Thyroid gland (tissue), 4 donors: ENCODE measurements around the gene NPW. TPM values are rescaled to one million over a fixed set of nuclear protein-coding genes. Genes with fewer than 3 reads are reported as not detected.
"Not testable (repeated sequence)": the region's sequence is repeated elsewhere in the genome, so short reads cannot be mapped to it uniquely, and the experiment has no call there.

Source experiments
- DNase-seq, 2 donors: peaks; one replicate each; pipeline ENCODE4 v3.0.0-alpha.2; 2019
- H3K27ac ChIP-seq, 3 donors: fragments of 200-600 bp; sonication (generic); 1 replicate in 2 of 3; 2 replicates in 1 of 3; pipeline ENCODE4 v1.5.1; 2016 to 2019; ENCODE audit warnings: mild to moderate bottlenecking in 1 of 3, moderate library complexity in 1 of 3
- H3K27me3 ChIP-seq: fragments of 200-600 bp; sonication (generic); one replicate; pipeline ENCODE4 v1.5.1; 2019
- H3K36me3 ChIP-seq, 2 donors: fragments of 200-600 bp; sonication (generic); one replicate each; pipeline ENCODE4 v1.5.1; 2016 to 2019
- H3K4me1 ChIP-seq, 2 donors: fragments of 200-600 bp; sonication (generic); one replicate each; pipeline ENCODE4 v1.5.1; 2017 to 2019
- H3K4me3 ChIP-seq, 3 donors: fragments of 200-600 bp; sonication (generic); replicated peaks in 1 of 3; 1 replicate in 2 of 3; 2 replicates in 1 of 3; pipeline ENCODE4 v1.5.1; 2016; ENCODE audit warnings: mild to moderate bottlenecking in 1 of 3
- H3K9me3 ChIP-seq: fragments of 200-600 bp; sonication (generic); one replicate; pipeline ENCODE4 v1.5.1; 2017
- POLR2A ChIP-seq, 2 donors: fragments of 450-650 bp; IDR thresholded peaks; one replicate each; pipeline ENCODE4 v1.6.1; 2017; ENCODE audit warnings: antibody characterized with exemption in 2 of 2, mild to moderate bottlenecking in 2 of 2, moderate library complexity in 1 of 2
- WGBS, 2 donors: methylation state at CpG; one replicate each; pipeline ENCODE4 v1.1.5; 2017; 5-methylcytosine and 5-hydroxymethylcytosine counted together
- intact Hi-C: fragments of 100-400 bp; cut with DNase I; formaldehyde crosslinking; loops from one replicate; pipeline ENCODE4 v1.15.1; 2023
- total RNA-seq, 4 donors: library from RNA; depleted of rRNA; stranded (reverse); fragments of >200 nt; gene quantifications; one replicate each; pipeline ENCODE4 v1.2.3, GENCODE V29; 2016
- TF ChIP-seq, protein P1 (sequence below), 6 experiments: fragments of 200-600 bp in 3 of 6; fragments of 450-650 bp in 3 of 6; sonication (generic) in 3 of 6; IDR thresholded peaks; one replicate each; pipeline ENCODE4 v1.5.1; 2016 to 2019; ENCODE audit warnings: antibody characterized with exemption in 6 of 6, mild to moderate bottlenecking in 2 of 6, inconsistent platforms in 1 of 6, moderate library complexity in 1 of 6

Gene NPW
- total RNA-seq, 4 donors from 2014 or later: 0.54 to 0.63 TPM; not detected in 2

- H3K27me3 ChIP-seq: no peaks in the 10 kb centered on the region
- DNase-seq: no peak
- TF ChIP-seq POLR2A (IDR thresholded peaks at IDR 0.05): no peak
- TF ChIP-seq, protein P1, sequence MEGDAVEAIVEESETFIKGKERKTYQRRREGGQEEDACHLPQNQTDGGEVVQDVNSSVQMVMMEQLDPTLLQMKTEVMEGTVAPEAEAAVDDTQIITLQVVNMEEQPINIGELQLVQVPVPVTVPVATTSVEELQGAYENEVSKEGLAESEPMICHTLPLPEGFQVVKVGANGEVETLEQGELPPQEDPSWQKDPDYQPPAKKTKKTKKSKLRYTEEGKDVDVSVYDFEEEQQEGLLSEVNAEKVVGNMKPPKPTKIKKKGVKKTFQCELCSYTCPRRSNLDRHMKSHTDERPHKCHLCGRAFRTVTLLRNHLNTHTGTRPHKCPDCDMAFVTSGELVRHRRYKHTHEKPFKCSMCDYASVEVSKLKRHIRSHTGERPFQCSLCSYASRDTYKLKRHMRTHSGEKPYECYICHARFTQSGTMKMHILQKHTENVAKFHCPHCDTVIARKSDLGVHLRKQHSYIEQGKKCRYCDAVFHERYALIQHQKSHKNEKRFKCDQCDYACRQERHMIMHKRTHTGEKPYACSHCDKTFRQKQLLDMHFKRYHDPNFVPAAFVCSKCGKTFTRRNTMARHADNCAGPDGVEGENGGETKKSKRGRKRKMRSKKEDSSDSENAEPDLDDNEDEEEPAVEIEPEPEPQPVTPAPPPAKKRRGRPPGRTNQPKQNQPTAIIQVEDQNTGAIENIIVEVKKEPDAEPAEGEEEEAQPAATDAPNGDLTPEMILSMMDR (IDR thresholded peaks at IDR 0.05): no peak
- peak overlapping the region in 1 of 3 donors; percentile 12 for H3K4me3 ChIP-seq
- H3K4me1 ChIP-seq: peaks cover 16 to 48% of the 10 kb centered on the region in 2 donors
- intact Hi-C loops: no loop called here
- WGBS, 2 donors: 54 to 70% methylated on average over 4 to 16 of the region's 37 CpGs
- peak overlapping the region; percentile 23 to 81 (median 73) for H3K27ac ChIP-seq
- H3K36me3 ChIP-seq: peaks cover 0 to 8% of the 10 kb centered on the region in 2 donors
- H3K9me3 ChIP-seq: no peaks in the 10 kb centered on the region
Measured at GRCh38 chr16:2033057-2033908, 13.7 kb downstream of the NPW start.

DNA sequence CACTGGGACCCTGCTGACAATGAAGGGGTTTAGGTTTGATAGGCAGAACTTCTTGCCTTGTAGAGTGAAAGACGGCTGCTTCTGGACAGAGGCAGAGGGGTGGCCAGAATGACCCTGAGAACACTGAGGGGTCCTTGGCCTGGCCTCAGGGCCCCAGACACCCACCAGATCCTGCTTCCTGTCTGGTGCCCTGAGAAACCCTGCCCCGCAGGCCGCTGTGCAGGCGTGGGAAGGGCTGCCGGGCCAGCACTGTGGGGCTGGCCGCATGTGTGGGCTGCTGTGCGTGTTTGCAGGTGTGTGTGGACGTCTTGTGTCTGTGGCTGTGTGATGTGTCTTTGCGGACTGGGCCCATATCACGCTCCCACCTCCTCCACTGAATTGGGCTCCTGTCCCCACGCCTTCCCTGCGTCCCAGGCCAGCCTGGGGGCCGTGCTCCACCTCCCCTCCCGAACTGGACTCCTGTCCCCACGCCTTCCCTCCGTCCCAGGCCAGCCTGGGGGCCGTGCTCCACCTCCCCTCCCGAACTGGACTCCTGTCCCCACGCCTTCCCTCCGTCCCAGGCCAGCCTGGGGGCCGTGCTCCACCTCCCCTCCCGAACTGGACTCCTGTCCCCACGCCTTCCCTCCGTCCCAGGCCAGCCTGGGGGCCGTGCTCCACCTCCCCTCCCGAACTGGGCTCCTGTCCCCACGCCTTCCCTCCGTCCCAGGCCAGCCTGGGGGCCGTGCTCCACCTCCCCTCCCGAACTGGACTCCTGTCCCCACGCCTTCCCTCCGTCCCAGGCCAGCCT is 14.5 kb downstream of the NPW start:
- peak overlapping the region; percentile 23 to 81 (median 81) for H3K27ac ChIP-seq

DNA sequence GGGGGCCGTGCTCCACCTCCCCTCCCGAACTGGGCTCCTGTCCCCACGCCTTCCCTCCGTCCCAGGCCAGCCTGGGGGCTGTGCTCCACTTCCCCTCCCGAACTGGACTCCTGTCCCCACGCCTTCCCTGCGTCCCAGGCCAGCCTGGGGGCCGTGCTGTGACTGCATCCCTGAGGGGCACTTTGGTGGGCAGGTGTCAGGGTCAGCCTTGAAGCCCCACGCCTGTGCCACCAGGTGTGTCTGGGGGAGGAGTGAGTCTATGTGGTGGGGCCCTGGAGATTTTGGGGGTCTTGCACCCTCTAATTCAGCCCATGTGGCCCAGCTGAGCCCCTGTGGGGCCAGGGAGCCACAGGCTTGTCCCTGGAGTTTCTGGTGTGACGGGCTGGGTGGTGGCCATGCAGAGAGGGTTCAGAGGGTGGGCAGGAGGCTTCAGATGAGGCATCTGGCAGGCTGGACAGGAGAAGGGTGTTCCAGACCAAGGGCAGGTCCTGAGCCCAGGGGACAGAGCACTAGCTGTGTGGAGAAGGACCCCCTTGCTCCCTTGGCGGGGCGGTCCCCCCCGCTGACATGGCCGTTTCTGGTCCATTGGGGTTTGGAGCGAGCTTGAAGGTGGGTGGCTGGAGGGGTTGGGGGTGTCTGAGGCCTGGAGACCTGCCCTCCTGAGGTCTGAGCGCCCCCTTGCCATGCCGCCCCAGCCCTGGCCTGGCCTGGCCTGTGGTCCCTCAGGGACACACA is 15.3 kb downstream of the NPW start:
- H3K4me1 ChIP-seq: peaks cover 16 to 56% of the 10 kb centered on the region in 2 donors
- peak overlapping the region; percentile 78 to 81 (median 78) for H3K27ac ChIP-seq
- H3K4me3 ChIP-seq: peak overlapping the region in 1 of 3 donors; percentile 8
- TF ChIP-seq, protein P1 (IDR thresholded peaks at IDR 0.05): no peak
- no peak for TF ChIP-seq POLR2A (IDR thresholded peaks at IDR 0.05)
- intact Hi-C loops: no loop called here
- H3K27me3 ChIP-seq: no peaks in the 10 kb centered on the region
- peaks cover 0 to 8% of the 10 kb centered on the region in 2 donors for H3K36me3 ChIP-seq
- 43 to 79% methylated on average over 3 to 12 of the region's 17 CpGs for WGBS, 2 donors
- no peak for DNase-seq
- no peaks in the 10 kb centered on the region for H3K9me3 ChIP-seq

More for the DNA sequence above, 14.5 kb downstream of the NPW start:
- WGBS, 2 donors: 40 to 91% methylated on average over 1 to 9 of the region's 32 CpGs
- DNase-seq, H3K9me3 ChIP-seq, H3K27me3 ChIP-seq, H3K36me3 ChIP-seq, intact Hi-C loops: not testable (repeated sequence)
- H3K4me3 ChIP-seq: peak overlapping the region in 1 of 3 donors; percentile 12
- peaks cover 16 to 49% of the 10 kb centered on the region in 2 donors for H3K4me1 ChIP-seq

- H3K27me3 ChIP-seq: no peaks in the 10 kb centered on the region
- 33 to 50% methylated on average over 3 to 25 of the region's 34 CpGs for WGBS, 2 donors
- peak overlapping the region; percentile 78 to 81 (median 78) for H3K27ac ChIP-seq
- H3K4me1 ChIP-seq: peaks cover 18 to 64% of the 10 kb centered on the region in 2 donors
- TF ChIP-seq, protein P1 (IDR thresholded peaks at IDR 0.05): no peak
- no peak for TF ChIP-seq POLR2A (IDR thresholded peaks at IDR 0.05)
- H3K4me3 ChIP-seq: peak overlapping the region in 1 of 3 donors; percentile 8
- DNase-seq: peak; percentile 54 to 67
- intact Hi-C loops: no loop called here
- peaks cover 0 to 8% of the 10 kb centered on the region in 2 donors for H3K36me3 ChIP-seq
- H3K9me3 ChIP-seq: no peaks in the 10 kb centered on the region
Measured at GRCh38 chr16:2035431-2036199, 16.0 kb downstream of the NPW start.
